GM12892 (cell line): ENCODE results near the gene MTERF4.

Experiments
- POLR2A ChIP-seq: IDR thresholded peaks from 2 replicates; pipeline ENCODE4 v1.6.1; 2011; ENCODE audit warnings: low read depth, low read length, control low read depth
- POLR2AphosphoS5 ChIP-seq: IDR thresholded peaks from 2 replicates; pipeline ENCODE4 v1.6.1; 2011; ENCODE audit warnings: low read depth, low read length, control low read depth
- TAF1 ChIP-seq: IDR thresholded peaks from 2 replicates; pipeline ENCODE4 v1.6.1; 2011; ENCODE audit warnings: low read depth, mild to moderate bottlenecking, control low read depth, low read length, borderline replicate concordance

GRCh38 chr2:241150660-241151530, 48.8 kb upstream of the MTERF4 start:
- TF ChIP-seq POLR2A (no peak), POLR2AphosphoS5 (no peak), TAF1 (no peak)
